Effector memory CD4-positive, alpha-beta T cell (primary cell): Measurements from ENCODE around the gene AURKAIP1.

ENCODE experiments used
- DNase-seq, 3 donors: peaks; one replicate each; pipeline ENCODE4 v3.0.0-alpha.2; 2020
- H3K27ac ChIP-seq: 2 replicates; pipeline ENCODE4 v1.7.0; 2013; ENCODE audit warnings: mild to moderate bottlenecking, low read length, moderate library complexity; ENCODE audit not compliant: insufficient read depth, poor library complexity, severe bottlenecking
- H3K27me3 ChIP-seq: replicated peaks from 2 replicates; pipeline ENCODE4 v1.7.0; 2013; ENCODE audit warnings: mild to moderate bottlenecking, low read length; ENCODE audit not compliant: insufficient read depth, control insufficient read depth, poor library complexity, severe bottlenecking
- H3K36me3 ChIP-seq: 2 replicates; pipeline ENCODE4 v1.7.0; 2013; ENCODE audit warnings: mild to moderate bottlenecking, low read length, moderate library complexity; ENCODE audit not compliant: control insufficient read depth, insufficient read depth
- H3K4me1 ChIP-seq: 2 replicates; pipeline ENCODE4 v1.7.0; 2013; ENCODE audit warnings: low read length, mild to moderate bottlenecking; ENCODE audit not compliant: control insufficient read depth, insufficient read depth, poor library complexity, severe bottlenecking
- H3K4me3 ChIP-seq: 2 replicates; pipeline ENCODE4 v1.7.0; 2013; ENCODE audit warnings: low read length, low read depth, mild to moderate bottlenecking; ENCODE audit not compliant: insufficient read depth, poor library complexity, severe bottlenecking
- H3K9me3 ChIP-seq: 2 replicates; pipeline ENCODE4 v1.7.0; 2013; ENCODE audit warnings: mild to moderate bottlenecking, low read length, moderate library complexity; ENCODE audit not compliant: control insufficient read depth

AURKAIP1 gene

DNA sequence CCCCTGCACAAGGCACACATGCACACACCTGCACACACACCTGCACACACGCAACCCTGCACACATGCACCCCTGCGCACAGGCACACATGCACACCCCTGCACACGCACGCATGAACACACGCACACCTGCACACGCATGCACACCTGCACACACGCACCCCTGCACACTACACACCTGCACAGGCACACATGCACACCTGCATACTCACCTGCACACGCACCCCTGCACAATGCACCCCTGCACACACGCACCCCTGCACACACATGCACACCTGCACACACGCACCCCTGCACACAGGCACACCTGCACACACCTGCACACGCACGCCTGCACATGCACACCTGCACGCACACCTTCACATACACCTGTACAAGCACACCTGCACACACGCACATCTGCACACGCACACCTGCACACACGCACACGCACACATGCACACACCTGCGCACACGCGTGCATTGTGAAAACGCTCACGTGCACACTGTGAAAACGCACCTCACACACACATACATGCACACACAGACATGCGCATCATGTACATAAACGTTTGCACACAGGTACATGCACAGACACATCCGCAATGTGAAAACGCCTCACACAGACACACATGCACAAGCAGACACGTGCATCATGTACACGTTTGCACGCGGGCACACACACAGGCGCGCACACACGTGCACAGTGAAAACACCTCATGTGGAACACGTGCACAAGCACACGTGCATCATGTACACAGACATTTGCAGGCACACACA is 34.0 kb downstream of the AURKAIP1 start:
- peaks cover 11% of the 10 kb centered on the region for H3K36me3 ChIP-seq
- H3K4me1 ChIP-seq = no peaks in the 10 kb centered on the region
- no peak for DNase-seq
- no peaks in the 10 kb centered on the region for H3K9me3 ChIP-seq
- H3K27ac ChIP-seq = no peak overlapping the region
- H3K4me3 ChIP-seq = no peak overlapping the region
- no peaks in the 10 kb centered on the region for H3K27me3 ChIP-seq

DNA sequence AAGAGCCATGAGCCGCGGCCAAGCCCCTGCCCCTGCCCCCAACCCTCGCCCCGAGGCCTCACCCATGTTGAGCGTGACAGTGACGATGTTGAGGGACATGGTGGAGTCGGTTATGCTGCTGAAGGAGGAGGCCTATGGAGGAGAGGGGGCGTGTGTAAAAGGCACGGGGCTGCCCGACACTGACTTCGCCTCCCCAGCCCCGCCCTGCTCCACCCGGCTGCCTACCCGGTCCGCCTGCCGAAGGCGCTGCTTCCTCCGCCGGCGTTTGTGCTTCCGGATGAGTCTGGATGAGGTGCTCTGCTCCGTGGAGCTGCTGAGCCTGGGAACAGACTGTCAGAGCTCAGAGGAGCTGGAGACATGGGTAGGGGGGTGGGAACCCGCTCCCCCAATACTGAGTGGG is 34.8 kb downstream of the AURKAIP1 start:
- Histone ChIP-seq H3K4me1 (no peaks in the 10 kb centered on the region), H3K27ac (no peak overlapping the region), H3K27me3 (no peaks in the 10 kb centered on the region), H3K9me3 (no peaks in the 10 kb centered on the region), H3K4me3 (no peak overlapping the region), H3K36me3 (peaks cover 11% of the 10 kb centered on the region)
- no peak for DNase-seq

DNA sequence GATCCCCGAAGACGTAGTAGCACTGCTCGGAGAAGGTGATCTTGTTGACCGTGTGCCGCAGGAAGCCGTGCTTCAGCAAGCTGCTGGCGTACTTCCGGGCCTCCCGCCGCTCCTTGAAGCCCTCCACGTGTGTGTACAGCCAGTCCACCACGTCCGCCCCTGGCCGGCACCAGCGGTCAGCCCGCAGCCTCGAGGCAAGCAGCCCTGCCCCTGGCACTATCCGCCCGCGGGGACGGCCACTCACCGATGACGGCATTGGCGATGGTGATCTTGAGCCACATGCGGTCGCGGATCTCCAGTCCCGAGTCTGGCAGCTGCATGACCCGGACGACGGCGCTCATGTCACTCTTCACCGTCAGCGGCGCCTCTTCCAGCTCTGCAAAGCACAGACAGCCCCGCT is 36.7 kb downstream of the AURKAIP1 start:
- no peak overlapping the region for H3K4me3 ChIP-seq
- H3K9me3 ChIP-seq = no peaks in the 10 kb centered on the region
- DNase-seq = no peak
- H3K4me1 ChIP-seq = no peaks in the 10 kb centered on the region
- H3K36me3 ChIP-seq = peaks cover 11% of the 10 kb centered on the region
- no peak overlapping the region for H3K27ac ChIP-seq
- H3K27me3 ChIP-seq = no peaks in the 10 kb centered on the region

DNA sequence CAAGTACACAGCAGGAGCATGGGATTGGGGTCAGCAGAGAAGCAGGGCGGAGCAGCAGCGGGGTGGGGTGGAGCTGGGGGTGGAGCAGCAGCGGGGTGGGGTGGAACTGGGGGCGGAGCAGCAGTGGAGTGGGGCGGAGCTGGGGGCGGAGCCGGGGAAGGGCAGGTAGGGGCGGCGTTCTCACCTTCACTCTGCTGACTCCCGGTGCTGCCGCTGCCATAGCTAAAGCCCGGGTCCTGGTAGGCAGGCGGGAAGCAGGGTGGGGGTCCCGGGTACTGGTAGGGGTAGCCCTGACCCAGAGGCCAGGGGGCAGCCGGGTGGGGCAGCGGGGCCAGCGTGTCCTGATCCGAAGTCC is 37.2 kb downstream of the AURKAIP1 start:
- Histone ChIP-seq H3K4me1 (no peaks in the 10 kb centered on the region), H3K27ac (no peak overlapping the region), H3K36me3 (peaks cover 11% of the 10 kb centered on the region), H3K27me3 (no peaks in the 10 kb centered on the region), H3K4me3 (no peak overlapping the region), H3K9me3 (no peaks in the 10 kb centered on the region)
- peak in 1 of 3 donors; percentile 9 for DNase-seq

DNA sequence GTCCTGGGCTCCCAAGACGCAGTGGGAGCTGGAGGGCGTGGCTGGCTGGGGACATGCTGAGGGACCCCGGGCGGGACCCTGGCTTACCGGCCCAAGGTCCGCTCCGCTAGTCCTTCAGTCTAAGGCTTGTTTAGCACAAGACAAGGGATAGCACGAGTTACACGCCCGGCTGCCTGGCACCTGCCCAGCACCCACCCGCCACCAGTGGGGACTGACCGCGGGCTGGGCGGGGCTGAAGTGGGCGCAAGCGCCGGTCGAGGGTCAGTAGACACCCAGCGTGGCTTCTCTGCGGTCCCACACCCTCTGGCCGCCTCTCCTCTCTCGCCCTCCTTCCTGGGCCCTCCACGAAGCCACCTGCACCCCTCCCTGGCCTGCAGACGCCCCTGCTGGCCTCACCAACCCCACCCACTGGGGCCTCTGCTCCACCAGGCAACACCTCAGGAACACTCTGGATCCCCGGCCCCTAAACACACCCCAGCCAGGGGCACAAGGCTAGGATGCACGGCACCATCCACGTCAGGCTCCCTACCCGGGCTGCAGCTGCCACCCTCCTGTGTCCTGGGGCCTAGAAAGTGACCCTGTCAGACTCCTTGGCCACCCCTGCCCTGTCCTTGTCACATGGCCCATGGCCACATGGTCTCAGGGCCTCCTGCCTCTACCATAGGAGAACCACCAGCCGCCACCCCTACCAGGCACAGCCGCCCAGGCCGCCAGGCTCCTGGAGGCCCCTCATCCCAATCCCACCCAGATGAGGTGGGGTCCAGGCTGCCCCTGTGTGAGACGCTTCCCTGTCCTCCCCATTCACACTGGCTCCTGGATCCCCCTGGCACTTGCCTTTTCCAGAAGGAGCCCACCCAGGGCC is 37.8 kb downstream of the AURKAIP1 start:
- H3K4me3 ChIP-seq = no peak overlapping the region
- H3K9me3 ChIP-seq = no peaks in the 10 kb centered on the region
- DNase-seq = no peak
- no peaks in the 10 kb centered on the region for H3K27me3 ChIP-seq
- no peak overlapping the region for H3K27ac ChIP-seq
- no peaks in the 10 kb centered on the region for H3K4me1 ChIP-seq
- H3K36me3 ChIP-seq = peaks cover 11% of the 10 kb centered on the region

DNA sequence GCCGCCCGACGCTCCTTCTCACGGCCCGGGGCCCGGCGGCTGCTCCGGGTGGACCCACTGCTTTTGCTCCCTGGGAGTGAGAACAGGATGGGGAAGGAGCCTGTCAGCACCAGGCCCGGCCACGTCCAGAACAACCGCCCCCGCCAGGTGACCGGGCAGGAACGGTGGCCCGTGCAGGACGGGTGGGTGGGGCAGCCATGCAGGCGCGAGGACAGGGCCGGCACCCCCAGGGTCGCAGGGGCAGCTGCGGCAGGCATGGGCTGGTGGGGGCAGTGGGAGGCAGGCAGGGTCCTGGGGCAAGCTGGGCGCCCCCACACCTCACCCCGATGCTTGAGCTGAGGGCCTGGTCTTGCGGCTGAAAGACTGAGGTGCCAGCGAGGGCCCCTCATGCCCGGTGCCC is 38.6 kb downstream of the AURKAIP1 start:
- no peak overlapping the region for H3K27ac ChIP-seq
- peaks cover 11% of the 10 kb centered on the region for H3K36me3 ChIP-seq
- H3K4me1 ChIP-seq = no peaks in the 10 kb centered on the region
- H3K27me3 ChIP-seq = no peaks in the 10 kb centered on the region
- H3K4me3 ChIP-seq = no peak overlapping the region
- no peaks in the 10 kb centered on the region for H3K9me3 ChIP-seq
- DNase-seq = no peak

DNA sequence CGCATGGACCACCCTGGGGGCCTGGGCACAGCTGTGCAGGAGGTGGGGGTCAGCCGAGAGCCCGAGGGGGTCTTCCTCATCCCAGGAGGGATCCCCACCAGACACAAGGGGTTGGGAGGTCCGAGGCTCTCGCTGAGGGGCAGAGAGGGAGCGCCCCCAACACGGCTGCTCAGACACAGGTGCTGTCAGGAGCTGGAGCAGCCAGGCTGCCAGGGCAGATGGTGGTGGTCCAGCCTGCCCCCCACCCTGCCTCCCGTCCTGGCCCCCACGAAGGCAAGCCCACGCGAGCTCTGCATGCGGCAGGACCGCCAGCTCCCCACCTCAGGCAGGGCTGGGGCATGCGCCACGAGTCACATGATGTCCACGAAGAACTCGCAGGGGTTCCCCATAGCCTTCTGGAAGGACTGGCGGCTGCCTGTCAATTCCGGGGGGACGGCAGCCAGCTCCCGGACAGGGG is 39.2 kb downstream of the AURKAIP1 start:
- H3K27me3 ChIP-seq = no peaks in the 10 kb centered on the region
- DNase-seq = no peak
- H3K4me1 ChIP-seq = peaks cover 3% of the 10 kb centered on the region
- peaks cover 11% of the 10 kb centered on the region for H3K36me3 ChIP-seq
- no peak overlapping the region for H3K27ac ChIP-seq
- H3K9me3 ChIP-seq = no peaks in the 10 kb centered on the region
- no peak overlapping the region for H3K4me3 ChIP-seq

DNA sequence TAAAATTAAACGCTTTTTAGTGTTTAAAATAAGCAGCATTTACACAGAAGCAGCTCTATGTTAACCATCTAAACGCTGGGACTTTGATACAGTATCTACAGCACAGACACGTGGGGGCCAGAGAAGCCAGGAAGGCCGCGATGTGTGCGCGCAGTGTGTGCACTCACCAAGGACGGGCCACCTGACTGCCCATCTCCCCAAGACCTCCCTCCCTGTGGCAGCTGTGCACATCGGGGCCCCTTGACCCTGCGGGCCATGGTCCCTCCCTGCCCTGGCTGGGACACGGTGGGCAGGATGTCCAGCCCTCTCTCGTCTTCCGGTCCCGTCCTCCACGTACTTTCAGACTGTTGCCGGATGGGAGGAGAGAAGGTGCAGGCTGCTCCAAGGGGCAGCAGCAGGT is 39.7 kb downstream of the AURKAIP1 start:
- Histone ChIP-seq H3K36me3 (peaks cover 11% of the 10 kb centered on the region), H3K4me3 (no peak overlapping the region)

DNA sequence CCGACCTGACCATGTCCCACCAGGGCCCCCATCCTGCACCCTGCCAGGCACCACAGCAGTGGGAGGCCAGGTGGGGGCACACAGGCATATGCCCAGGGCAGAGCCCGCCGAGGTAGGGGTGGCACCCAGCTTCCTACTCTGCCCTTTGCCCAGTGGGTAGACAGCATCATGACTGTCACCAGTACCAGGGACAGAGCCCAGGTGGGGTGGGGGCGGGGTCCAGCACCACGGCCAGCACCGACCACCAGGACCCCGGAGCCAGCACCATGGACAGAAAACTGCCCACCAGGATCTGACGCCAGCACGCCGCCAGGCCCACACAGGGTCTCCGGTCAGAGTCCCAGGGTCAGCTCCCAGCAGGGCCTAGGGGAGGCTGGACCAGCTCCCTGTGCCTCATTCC is 40.2 kb downstream of the AURKAIP1 start:
- Histone ChIP-seq H3K4me1 (peaks cover 3% of the 10 kb centered on the region), H3K27me3 (no peaks in the 10 kb centered on the region), H3K9me3 (no peaks in the 10 kb centered on the region), H3K36me3 (peaks cover 7% of the 10 kb centered on the region), H3K4me3 (no peak overlapping the region), H3K27ac (no peak overlapping the region)
- DNase-seq = no peak

More for the DNA sequence above, 39.7 kb downstream of the AURKAIP1 start:
- H3K27me3 ChIP-seq = no peaks in the 10 kb centered on the region
- no peak overlapping the region for H3K27ac ChIP-seq
- DNase-seq = no peak
- H3K4me1 ChIP-seq = peaks cover 3% of the 10 kb centered on the region
- H3K9me3 ChIP-seq = no peaks in the 10 kb centered on the region
